ENCODE results near the gene CHD6.

CHD6 gene

DNA sequence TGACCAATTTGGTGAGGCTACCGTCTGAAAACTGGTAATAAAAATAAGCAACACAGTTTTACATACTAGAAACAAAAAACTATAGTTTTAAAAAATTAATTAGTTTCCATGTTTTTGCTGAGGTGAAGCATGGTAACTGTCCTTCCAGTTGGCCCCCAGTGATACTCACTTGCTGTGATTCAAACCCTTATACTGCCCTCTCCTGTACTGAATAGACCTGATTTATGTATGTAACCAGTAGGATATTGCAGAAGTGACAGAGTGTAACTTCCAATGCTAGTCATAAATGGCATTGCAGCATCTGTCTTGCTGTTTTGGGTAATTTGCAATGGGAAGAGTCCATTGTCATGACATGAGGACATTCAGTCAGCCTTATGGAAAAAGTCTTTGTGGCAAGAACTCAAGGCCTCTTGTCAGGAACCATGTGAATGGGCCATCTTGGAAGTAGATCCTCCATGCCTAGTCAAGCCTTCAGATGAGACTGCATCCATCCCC lies 8.9 kb upstream of the CHD6 start:
- FAIRE-seq (no peak), DNase-seq (ENCODE audit: extremely low spot score, insufficient read length, low read depth) (no peak)

DNA sequence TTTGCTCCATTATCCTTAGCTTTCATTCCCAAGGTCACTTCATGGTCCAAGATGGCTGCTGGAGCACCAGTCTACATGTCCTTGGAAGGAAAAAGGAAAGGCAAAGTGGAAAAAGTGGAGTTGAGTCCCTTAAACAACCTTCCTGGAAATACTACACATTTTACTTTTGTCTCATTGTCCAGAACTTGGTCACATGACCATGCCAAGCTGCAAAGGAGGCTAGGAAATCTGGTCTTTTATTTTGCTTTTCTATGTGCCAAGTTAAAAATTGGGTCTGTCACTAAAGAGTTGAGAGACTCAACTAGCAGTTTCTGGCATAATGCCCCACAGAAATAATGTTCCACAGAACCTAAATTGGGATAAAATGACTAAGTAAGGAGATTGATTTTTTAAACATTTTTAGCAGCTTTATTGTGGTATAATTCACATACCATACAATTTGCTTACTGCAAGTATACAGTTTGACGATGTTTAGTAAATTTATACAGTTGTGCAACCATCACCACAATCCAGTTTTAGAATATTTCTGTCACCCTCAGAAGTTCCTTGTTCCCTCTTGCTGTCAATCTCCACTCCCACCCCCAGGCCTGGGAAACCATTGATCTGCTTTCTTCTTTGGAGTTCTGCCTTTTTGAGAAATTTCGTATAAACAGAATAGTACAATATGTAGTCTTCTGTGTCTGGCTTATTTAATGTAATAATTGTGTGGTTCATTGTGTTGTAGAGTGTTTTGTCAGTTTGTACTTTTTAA lies 5.6 kb upstream of the CHD6 start:
- DNase-seq (ENCODE audit: extremely low spot score, insufficient read length, low read depth), result no peak

DNA sequence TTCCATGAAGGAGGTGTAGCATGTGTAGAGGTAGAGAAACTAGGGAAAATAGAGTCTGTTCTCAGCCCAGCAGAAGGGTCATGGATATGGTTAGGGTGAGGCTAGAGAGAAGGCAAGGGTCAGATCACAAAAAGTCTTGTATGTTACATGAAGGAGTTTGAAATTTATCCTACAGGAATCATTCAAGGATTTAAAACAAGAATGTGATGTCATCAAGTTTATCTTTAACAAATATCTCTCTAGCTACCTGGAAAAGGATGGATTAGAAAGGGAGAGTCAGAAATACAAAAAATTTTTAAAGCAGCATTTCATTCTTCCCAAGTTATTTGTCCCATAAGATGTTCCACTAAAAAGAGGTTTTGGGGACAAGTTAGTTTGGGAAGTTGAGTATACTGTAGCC lies 4.4 kb upstream of the CHD6 start:
- DNase-seq (ENCODE audit: extremely low spot score, insufficient read length, low read depth), result no peak
- no peak for FAIRE-seq

More for the DNA sequence above, 5.6 kb upstream of the CHD6 start:
- no peak for FAIRE-seq

DNA sequence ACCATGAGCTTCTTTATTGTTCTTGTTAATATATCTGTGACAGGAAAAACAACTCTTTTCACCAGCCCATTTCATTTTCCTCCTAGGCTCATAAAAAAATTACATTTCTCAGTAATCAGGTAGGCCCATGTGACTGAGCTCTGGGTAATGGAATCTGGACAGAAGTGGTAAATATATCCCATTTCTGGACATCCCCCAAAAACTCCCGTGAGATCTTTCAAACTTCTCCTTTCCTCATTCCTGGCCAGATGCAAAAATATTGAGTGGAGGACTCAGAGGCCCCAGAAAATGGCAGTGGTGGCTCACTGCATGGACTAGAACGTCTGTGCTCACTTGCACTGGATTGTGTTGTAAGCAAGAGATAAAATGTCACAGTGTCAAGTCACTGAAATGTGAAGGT lies 3.8 kb upstream of the CHD6 start:
- FAIRE-seq (no peak), DNase-seq (ENCODE audit: extremely low spot score, insufficient read length, low read depth) (no peak)

- DNase-seq (ENCODE audit: extremely low spot score, insufficient read length, low read depth) (no peak), FAIRE-seq (no peak)
Measured at GRCh38 chr20:41621421-41621820, 3.2 kb upstream of the CHD6 start.

- FAIRE-seq (no peak), DNase-seq (ENCODE audit: extremely low spot score, insufficient read length, low read depth) (no peak)
Measured at GRCh38 chr20:41619360-41620100, 1.4 kb upstream of the CHD6 start.

GRCh38 chr20:41618807-41619311 lies 682 bp upstream of the CHD6 start:
- no peak for FAIRE-seq
- DNase-seq (ENCODE audit: extremely low spot score, insufficient read length, low read depth), result no peak

DNA sequence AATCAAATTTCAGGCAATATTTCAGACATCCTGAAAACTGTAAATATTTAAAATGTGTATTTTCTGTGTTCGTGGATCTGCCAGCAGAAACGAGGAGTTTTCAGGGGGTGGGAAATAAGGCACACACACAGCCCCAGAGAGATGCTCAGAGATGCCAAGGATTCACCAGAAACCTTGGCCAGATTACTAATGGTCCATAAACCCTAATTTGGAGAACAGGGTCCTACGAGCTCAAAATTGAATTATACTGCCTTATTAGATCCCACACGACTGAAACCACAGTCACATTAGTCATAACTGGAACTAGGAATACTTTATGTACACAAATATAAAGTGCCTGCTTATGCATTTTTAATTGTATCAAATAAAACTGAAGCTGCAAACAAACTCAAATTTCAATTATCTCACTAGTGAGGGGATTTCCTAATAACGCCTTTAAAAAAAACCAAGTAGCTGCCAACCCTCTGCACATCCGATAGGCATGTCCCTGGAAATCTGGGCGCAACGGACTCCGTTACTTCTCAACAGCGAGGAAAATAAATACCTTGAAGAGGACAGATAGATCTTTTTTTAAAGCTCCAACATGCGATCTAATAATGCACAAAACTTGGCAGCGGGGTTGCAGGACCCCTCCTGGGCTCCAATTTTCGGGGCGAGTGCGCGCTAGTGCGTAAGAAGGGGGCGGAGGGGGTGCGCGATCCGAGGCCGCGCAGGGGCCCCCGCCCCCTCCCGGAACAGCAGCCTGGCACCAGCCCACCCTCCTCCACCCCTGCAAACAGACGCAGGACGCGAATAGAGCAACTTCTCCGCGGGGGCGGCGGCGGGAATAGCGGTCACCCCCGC lies 897 bp downstream of the CHD6 start:
- FAIRE-seq (no peak), DNase-seq (ENCODE audit: extremely low spot score, insufficient read length, low read depth) (no peak)

DNA sequence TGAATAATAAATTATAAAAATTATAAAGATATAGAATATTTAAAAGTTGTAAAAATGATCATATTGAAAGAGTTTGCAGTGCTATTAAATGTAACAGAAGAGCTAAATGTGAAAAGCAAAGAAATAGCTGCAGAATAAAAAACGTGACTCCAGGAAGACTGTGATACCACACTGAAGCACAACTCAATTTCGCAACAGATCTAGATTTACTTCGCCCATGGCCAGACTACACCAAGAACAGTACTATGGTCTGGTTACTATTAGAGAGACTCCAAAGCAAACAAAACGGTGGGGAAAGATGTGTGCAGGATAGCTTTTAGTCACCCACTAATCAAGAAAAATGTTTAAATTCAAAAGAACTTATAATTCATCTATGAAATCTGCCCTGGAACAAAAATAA lies 1.9 kb downstream of the CHD6 start:
- FAIRE-seq, result no peak

GRCh38 chr20:41615676-41616075 lies 2.5 kb downstream of the CHD6 start:
- no peak for DNase-seq (ENCODE audit: extremely low spot score, insufficient read length, low read depth)
- FAIRE-seq, result no peak

More for the DNA sequence above, 1.9 kb downstream of the CHD6 start:
- DNase-seq (ENCODE audit: extremely low spot score, insufficient read length, low read depth), result no peak

DNA sequence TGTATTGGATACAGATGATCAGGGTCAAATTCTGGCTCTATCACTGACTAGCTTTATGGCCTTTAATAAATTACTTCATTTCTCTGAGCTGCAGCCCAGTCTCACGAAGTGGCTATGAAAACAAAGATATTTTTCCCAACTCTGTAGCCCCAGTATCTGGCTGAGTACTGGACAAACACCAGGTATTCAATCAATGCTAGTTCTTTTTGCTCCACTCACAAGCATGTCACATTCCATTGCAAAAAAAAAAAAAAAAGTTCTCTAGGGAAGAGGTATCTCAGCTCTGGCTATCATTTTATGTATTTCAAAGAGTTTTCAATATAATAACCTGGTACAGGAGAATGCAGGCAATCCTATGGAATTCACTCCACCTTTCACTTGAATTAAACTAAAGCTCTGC lies 3.1 kb downstream of the CHD6 start:
- DNase-seq (ENCODE audit: extremely low spot score, insufficient read length, low read depth) (no peak), FAIRE-seq (no peak)

DNA sequence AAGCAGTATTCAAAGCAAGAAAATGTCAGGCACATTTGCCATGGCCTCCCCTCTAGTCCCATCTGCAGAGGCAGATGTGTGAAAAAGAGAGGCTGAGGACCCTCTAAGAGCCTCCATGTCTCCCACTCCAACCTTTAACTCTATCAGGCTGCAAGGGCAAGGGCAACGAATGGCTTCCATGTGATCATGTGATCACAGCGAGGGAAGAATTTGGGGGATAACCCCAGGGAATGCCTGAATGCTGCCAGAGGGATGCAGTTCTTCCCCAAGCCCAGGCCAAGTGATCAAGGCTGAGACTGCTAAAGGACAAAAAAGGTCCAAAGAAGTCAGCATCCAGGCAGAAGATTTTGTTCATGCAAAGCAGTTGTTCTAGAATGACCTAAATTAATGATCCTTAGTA lies 4.9 kb downstream of the CHD6 start:
- FAIRE-seq (no peak), DNase-seq (ENCODE audit: extremely low spot score, insufficient read length, low read depth) (no peak)

DNA sequence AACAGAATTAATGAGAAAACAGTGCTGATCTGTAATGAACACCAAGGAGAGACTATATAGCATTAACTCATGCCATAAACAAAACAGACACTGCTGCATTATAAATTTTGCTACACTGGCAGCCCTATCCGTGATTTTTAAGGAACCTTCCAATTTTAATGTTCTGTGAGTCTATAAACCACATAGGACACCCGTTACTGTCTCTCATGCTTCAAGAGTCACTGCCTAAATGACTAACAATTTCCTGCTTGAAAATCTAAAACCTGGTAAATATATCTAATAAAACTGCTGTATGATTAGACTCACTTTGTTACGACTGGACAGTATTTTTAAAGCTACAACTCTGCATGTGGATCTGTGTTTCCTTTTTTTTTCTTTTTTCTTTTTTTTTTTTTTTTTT lies 8.7 kb downstream of the CHD6 start:
- no peak for DNase-seq (ENCODE audit: extremely low spot score, insufficient read length, low read depth)
- no peak for FAIRE-seq

DNA sequence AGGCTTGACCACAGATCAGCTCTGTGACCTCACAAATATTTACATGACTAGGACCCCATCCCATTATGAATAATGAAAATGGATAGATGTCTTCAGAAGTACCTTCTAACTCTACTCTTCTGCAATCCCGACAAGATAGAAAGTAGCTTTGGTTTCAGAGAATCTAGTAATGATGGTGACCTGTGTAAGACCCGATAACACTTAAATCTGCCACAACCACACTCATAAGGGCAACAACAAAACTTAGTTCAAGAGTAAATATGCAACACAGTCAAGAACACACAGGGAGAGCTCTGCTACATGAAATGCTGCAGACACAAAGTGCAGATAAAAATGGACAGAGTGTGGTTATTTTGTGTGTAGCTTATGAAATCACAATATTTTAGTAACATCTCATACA lies 9.6 kb downstream of the CHD6 start:
- no peak for DNase-seq (ENCODE audit: extremely low spot score, insufficient read length, low read depth)
- no peak for FAIRE-seq

- FAIRE-seq, result no peak
- no peak for DNase-seq (ENCODE audit: extremely low spot score, insufficient read length, low read depth)
Measured at GRCh38 chr20:41607791-41608190, 10.4 kb downstream of the CHD6 start.

GRCh38 chr20:41604002-41604401 lies 14.2 kb downstream of the CHD6 start:
- DNase-seq (ENCODE audit: extremely low spot score, insufficient read length, low read depth), result no peak
- FAIRE-seq, result no peak

GRCh38 chr20:41601742-41602141 lies 16.4 kb downstream of the CHD6 start:
- FAIRE-seq (no peak), DNase-seq (ENCODE audit: extremely low spot score, insufficient read length, low read depth) (no peak)

DNA sequence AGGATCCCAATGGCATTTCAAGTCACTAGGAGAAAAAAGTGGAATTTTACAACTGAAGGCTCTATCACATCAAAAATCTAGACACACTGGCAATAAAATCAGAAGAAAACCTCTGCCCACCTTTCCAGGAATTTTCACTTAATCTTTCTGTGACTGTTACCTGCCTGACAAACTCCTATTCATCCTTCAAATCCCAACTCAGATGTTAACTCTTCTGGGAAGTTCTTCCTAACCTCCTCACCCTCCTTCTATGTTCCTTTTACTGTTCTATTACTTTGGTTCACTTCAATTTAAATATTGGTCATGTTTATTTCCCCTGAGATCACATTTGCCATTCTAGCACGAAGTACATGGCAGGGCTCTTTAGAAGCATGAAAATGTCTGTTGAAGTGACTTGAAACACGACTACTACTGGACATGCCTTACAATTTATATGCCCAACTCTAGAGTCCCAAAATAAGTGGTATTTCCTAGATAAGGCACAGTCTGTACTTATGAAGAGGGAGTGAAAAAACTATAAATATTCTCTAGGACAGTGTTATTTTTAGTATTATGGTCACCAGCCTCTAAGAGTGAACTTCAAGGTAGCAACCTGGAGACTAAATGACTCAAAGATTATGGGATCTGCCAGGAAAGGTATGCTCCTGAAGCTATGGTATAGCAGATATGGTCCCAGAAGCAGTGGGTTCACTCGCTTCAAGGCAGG lies 17.1 kb downstream of the CHD6 start:
- no peak for FAIRE-seq

GRCh38 chr20:41599699-41600104 lies 18.5 kb downstream of the CHD6 start:
- DNase-seq (ENCODE audit: extremely low spot score, insufficient read length, low read depth) (no peak), FAIRE-seq (no peak)

More for the DNA sequence above, 17.1 kb downstream of the CHD6 start:
- no peak for DNase-seq (ENCODE audit: extremely low spot score, insufficient read length, low read depth)

- FAIRE-seq (no peak), DNase-seq (ENCODE audit: extremely low spot score, insufficient read length, low read depth) (no peak)
Measured at GRCh38 chr20:41598719-41599118, 19.5 kb downstream of the CHD6 start.

Data from GM18507 (cell line).